Measurements from ENCODE around the gene KLK11.

GRCh38 chr19:50974702-50975556, 51.5 kb downstream of the KLK11 start:
- TF ChIP-seq CTCF (IDR thresholded peaks at IDR 0.05) (no peak), POLR2A (IDR thresholded peaks at IDR 0.05) (no peak)
